Kidney epithelial cell (primary cell): ENCODE data around the gene RPA1. TPM values are rescaled to one million over a fixed set of nuclear protein-coding genes. Genes with fewer than 3 reads are reported as not detected.

Experiments
- DNase-seq: peaks from one replicate; pipeline ENCODE4 v3.0.0-alpha.2; 2010; ENCODE audit warnings: low read depth
- H3K27me3 ChIP-seq: 2 replicates; pipeline ENCODE4 v1.6.0; 2011; ENCODE audit warnings: low read length; ENCODE audit not compliant: control insufficient read depth, insufficient read depth
- H3K36me3 ChIP-seq: 2 replicates; pipeline ENCODE4 v1.5.1; 2011; ENCODE audit warnings: low read length; ENCODE audit not compliant: control insufficient read depth, insufficient read depth
- H3K4me3 ChIP-seq: 2 replicates; pipeline ENCODE4 v1.5.1; 2011; ENCODE audit warnings: low read depth, mild to moderate bottlenecking, control low read depth, low read length
- CTCF ChIP-seq: IDR thresholded peaks from 2 replicates; pipeline ENCODE4 v1.5.1; 2011; ENCODE audit warnings: mild to moderate bottlenecking, moderate library complexity, low read length, control low read depth, inconsistent platforms; ENCODE audit not compliant: insufficient read depth, poor library complexity, severe bottlenecking
- total RNA-seq: library from RNA; depleted of rRNA; stranded (reverse); fragments of >200 nt; gene quantifications from 2 replicates; pipeline ENCODE4 v1.2.3, GENCODE V29; 2015

Gene RPA1
- total RNA-seq, 1 donor from 2014 or later: 30.3 TPM

DNA sequence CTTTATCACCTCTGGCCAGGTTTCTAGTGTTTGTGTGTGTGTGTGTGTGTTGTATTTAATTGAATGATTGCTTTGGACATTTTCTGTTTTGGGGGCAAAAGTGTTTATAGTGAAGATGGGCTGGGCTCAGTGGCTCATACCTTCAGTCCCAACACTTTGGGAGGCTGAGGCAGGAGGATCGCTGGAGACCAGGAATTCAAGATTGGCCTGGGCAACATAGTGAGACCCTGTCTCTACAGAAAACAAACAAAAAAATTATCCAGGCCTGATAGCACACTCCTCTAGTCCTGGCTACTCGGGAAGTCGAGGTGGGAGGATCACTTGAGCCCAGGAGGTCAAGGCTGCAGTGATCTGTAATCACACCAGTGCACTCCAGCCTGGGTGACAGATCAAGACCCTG lies 37.5 kb downstream of the RPA1 start:
- H3K27me3 ChIP-seq: no peaks in the 10 kb centered on the region
- H3K4me3 ChIP-seq: no peak overlapping the region
- no peaks in the 10 kb centered on the region for H3K36me3 ChIP-seq
- no peak for TF ChIP-seq CTCF
- no peak for DNase-seq

GRCh38 chr17:1868090-1868489 lies 38.3 kb downstream of the RPA1 start:
- TF ChIP-seq CTCF: no peak
- Histone ChIP-seq H3K4me3 (no peak overlapping the region), H3K27me3 (no peaks in the 10 kb centered on the region), H3K36me3 (no peaks in the 10 kb centered on the region)
- no peak for DNase-seq

GRCh38 chr17:1870592-1870991 lies 40.8 kb downstream of the RPA1 start:
- TF ChIP-seq CTCF: no peak
- Histone ChIP-seq H3K27me3 (no peaks in the 10 kb centered on the region), H3K36me3 (no peaks in the 10 kb centered on the region), H3K4me3 (no peak overlapping the region)
- DNase-seq: no peak

GRCh38 chr17:1871756-1872155 lies 42.0 kb downstream of the RPA1 start:
- Histone ChIP-seq H3K4me3 (no peak overlapping the region), H3K36me3 (no peaks in the 10 kb centered on the region), H3K27me3 (no peaks in the 10 kb centered on the region)
- DNase-seq: no peak
- no peak for TF ChIP-seq CTCF

DNA sequence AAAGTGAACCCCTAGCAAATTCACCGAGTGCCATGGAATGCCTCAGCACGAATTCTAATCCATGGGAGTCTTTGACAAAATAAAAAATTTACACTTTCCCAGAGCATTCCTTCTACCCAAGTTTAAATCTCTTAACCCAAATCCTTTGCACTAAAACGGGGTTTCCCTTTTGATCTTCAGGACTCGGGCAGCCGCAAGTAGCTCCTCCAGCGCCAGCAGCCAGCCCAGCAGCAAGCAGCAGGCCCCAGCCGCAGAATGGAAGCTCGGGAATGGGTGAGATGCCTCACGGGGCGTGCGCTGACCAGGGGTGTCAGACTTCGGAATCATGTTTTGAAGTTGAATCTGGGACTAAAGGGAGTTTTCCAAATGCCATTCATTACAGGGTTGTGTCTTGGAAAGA lies 42.4 kb downstream of the RPA1 start:
- DNase-seq: no peak
- no peak for TF ChIP-seq CTCF
- H3K27me3 ChIP-seq: no peaks in the 10 kb centered on the region
- peaks cover 1% of the 10 kb centered on the region for H3K36me3 ChIP-seq
- H3K4me3 ChIP-seq: no peak overlapping the region

GRCh38 chr17:1872976-1873375 lies 43.2 kb downstream of the RPA1 start:
- no peak for TF ChIP-seq CTCF
- peaks cover 1% of the 10 kb centered on the region for H3K36me3 ChIP-seq
- no peak for DNase-seq

More at GRCh38 chr17:1872976-1873375, 43.2 kb downstream of the RPA1 start:
- Histone ChIP-seq H3K4me3 (no peak overlapping the region), H3K27me3 (no peaks in the 10 kb centered on the region)
